HG03460 (cell line): ENCODE measurements around the gene CCNE1.

Source experiments
- ATAC-seq: cut with Tn5 transposase; IDR thresholded peaks from one replicate; pipeline ENCODE4 v1.9.1; 2021; ENCODE audit not compliant: unreplicated experiment

Gene CCNE1

GRCh38 chr19:29811125-29812079, at the start of gene CCNE1:
Gene CCNE1 (plus strand): TSS chr19:29811991. CDS start chr19:29812556, 565 bp downstream.
- peak; percentile 69 for ATAC-seq

DNA sequence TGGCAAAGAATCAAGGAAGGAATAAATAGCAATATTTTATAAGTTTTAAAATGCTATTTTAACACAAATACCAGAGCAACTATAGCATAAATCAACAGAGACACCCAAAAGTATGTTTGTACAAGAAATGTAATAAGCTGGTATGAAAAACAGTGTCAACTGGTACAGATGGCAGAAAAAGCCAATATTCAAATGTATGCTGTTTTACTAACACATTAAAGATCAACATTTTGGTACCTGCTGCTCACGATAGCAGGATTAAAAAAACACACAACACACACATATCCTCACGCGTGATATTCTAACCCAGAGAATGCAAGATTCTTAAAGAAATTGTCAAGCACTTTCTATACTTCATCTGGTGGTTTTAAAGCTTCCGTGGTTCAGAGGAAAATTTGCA, 48.6 kb upstream of the CCNE1 start:
- no peak for ATAC-seq

DNA sequence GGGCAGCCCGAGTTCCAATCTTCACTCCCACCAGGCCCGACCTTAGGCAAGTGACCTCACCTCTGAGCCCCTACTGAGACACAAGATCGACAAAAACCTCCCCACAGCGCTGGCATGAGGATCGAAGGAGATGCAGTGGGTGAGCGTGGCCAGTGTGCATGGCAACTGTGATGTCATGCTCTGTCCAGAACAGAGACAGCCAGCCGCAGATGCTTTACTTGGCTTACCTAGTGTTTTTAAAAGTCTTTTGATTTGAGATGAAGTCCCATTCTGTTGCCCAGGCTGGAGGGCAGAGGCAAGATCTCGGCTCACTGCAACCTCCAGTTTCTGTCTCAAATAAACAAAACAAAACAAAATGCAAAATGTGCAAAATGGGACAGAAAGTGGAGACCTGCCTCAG, 47.4 kb upstream of the CCNE1 start:
- no peak for ATAC-seq

GRCh38 chr19:29766100-29766499, 45.7 kb upstream of the CCNE1 start:
- ATAC-seq = no peak

GRCh38 chr19:29767039-29767735, 44.6 kb upstream of the CCNE1 start:
- ATAC-seq = no peak

DNA sequence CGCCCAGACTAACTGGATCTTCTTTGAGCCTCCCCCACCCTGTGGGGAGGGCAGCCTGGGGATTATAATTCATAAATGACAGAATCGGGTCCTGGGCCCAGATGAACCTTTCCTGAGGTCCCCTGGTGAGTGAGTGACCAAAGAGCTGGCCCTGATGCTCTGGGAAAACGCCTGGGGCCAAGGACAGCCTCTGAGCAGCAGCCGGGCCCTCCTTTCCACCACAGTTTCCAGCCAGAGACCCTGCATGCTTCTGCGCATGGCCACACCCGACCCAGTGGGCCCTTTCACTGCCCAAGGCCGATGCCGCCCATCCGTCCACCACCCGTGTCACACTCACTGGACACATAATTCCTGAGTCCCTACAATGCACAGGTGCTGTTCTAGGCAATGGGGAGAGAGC, 43.6 kb upstream of the CCNE1 start:
- ATAC-seq = no peak

DNA sequence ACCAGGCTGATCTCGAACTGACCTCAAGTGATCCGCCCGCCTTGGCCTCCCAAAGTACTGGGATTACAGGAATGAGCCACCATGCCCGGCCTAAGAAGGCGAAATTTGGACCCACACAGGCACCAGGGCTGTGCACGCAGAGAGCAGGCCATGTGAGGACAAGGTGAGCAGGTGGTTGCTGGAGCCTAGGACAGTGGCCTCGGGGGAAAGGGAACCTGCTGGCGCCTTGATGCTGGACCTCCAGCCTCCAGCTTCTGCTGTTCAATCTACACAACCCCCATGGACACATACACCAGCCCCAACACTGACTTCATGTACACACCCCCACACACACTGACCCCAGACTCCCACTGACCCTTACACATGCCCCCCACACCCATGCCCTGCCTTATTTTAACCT, 41.8 kb upstream of the CCNE1 start:
- ATAC-seq = no peak

DNA sequence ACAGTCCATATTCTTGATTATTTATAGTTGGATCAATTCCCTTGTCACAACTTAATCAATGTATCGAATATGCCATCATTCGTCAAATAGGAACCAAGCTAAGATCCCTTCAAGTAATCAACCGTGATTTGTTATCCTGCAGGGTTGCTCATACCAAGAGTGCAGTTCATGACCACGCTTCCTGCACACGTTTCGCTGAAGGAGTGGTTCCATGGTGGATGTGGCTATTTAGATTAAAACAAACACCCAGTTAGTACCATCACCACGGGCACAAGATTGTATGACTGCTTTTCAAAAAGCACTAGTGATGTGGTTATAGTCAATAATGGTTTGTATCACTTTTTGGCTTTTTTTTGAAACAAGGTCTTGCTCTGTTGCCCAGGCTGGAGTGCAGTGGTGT, 41.1 kb upstream of the CCNE1 start:
- no peak for ATAC-seq

GRCh38 chr19:29771708-29772414, 39.9 kb upstream of the CCNE1 start:
- ATAC-seq = no peak

DNA sequence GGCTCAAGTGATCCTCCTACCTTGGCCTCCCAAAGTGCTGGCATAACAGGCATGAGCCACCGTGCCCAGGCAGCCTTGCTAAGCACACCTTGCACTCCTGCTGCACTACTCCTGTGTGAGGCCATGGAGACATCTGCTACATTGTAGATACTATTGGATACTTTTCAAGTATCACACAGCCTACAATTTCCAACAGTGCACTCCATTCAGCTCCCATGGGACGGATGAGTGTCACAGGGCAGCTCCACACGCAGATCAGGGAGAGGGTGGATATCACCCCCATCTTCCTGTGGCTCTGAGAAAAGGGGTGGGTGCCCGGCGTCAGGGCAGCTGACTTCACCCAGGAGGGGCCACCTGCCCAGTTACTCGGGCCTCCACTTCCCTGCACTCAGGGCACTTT, 39.1 kb upstream of the CCNE1 start:
- no peak for ATAC-seq

- no peak for ATAC-seq
Observed at GRCh38 chr19:29773141-29773540, 38.6 kb upstream of the CCNE1 start.

- ATAC-seq = no peak
Observed at GRCh38 chr19:29774126-29774525, 37.7 kb upstream of the CCNE1 start.

GRCh38 chr19:29777781-29778309, 33.9 kb upstream of the CCNE1 start:
- no peak for ATAC-seq

DNA sequence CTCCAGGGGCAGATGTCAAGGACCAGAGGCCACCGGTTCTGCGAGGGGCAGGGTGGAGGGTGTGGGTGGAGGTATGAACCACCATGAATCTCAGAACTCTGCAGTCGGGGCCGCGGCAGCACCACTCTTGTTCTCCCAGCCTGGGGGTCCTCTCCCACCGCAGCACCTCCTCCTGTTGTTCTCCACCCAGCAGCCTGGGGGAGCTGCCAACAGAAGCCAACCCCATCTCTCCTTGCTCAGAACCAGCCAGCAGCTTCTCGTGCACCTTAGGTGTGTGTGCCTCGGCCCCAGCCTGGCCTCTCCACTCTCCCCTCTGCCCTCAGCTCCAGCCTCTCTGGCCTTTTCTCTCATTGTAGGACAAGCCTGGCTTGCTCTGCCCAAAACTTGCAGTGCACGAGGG, 31.9 kb upstream of the CCNE1 start:
- no peak for ATAC-seq

DNA sequence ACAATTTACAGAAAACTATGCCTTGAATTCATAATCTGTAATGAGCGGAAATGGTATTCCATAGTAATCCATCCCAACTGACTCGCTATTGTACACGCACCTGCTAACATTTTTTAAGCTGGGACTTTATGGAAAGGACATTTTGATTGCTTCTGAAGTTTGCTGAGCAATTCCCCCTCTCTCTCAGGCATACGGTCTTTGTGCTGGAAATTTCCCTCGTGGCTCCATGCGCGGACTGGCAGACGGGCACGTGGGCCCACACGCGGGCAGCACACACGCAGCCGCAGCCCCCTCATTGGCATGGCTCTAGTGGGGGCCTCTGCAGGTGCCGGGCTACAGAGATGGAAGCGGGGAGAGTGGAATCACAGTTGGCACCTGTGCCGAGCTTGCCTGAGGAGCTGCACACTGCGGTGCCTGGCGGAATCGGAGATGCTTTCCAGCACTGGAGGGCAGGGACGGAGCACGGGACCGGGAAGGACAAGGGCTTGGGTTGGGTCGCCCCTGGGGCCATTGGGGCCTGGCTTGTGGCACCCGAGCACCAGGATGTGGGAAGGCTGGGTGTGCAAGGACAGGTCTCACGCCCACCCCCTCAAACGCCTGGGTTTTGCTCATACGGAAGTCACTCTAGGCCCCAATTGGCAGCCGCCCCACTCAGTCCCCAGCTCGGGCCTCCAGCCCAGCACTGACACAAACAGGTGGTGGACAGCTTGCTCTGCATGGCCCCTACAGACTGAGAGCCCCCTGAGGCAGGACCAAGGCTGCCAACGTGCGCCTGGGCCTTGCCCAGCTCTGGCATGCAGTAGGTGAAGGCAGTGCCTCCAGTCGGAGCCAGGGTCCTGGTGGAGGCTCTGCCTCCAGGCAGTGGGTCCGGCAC, 30.2 kb upstream of the CCNE1 start:
- ATAC-seq = no peak

DNA sequence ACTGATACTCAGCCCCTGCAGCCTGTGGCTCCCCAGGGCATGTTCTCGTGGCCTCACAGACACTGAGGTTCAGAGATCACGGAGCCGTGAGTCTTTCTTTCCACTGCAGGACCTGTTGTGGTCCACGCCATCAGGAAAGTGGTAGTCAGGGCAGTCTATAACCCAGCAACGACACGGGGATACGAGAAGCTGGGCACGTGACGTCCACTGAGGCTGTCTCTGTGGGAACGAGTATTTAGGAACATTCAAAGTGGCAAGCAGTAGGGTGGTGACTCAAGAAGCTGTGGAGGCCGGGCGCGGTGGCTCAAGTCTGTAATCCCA, 29.6 kb upstream of the CCNE1 start:
- ATAC-seq = no peak

DNA sequence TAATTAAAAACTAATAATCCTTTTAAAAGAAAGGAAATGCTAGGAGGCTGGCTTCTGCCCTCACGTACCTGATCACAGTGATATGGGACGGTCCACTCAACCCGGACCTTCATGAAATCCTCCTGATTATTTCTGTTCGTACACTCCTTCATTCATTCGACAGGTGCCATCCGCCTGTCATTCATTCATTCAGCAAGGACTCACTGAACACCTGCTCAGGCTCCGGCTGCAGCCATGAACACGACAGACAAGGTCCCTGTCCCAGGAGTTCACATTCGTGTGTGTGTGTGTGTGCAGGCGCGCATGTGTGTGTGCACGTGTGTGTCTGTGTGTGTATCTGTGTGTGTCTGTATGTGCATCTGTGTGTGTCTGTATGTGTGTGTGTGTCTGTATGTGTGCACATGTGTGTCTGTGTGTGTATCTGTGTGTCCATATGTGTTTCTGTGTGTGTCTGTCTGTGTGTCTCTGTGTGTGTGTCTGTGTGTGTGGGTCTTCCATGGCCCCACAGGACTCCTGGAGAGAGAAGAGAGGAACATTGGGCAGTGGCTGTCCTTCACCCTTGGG, 28.1 kb upstream of the CCNE1 start:
- no peak for ATAC-seq

- ATAC-seq = no peak
Observed at GRCh38 chr19:29784598-29785223, 27.1 kb upstream of the CCNE1 start.

DNA sequence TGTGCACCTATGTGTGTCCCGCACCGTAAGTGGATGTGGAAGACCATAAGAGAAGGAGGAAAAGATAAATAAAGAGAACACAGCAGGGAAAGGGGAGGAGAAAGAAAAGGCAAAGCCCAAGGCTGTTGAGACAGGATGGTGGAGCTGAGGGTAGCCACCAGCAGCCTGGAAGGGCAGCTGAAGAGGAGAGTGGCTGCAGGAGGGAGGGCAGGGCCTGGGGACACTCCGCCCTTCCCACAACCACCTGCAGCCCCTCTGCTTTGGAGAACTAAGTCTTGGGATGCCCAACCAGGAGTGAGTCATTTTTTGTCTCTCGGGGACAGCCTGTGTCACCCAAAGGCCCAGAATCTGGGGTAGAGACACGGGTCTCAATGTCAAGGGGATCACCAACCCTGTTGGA, 26.4 kb upstream of the CCNE1 start:
- ATAC-seq = no peak
